Upper lobe of left lung (tissue), 4 donors: ENCODE results near the gene LILRB5.
"Not testable (repeated sequence)": the region's sequence is repeated elsewhere in the genome, so short reads cannot be mapped to it uniquely, and the experiment has no call there.

Source experiments
- POLR2A ChIP-seq, 4 donors: fragments of 450-650 bp; IDR thresholded peaks; one replicate each; pipeline ENCODE4 v1.5.1; 2016 to 2017; ENCODE audit warnings: antibody characterized with exemption in 4 of 4, mild to moderate bottlenecking in 2 of 4
- TF ChIP-seq, protein P1 (sequence below), 6 experiments: fragments of 450-650 bp in 4 of 6; fragments of 200-600 bp in 2 of 6; sonication (generic) in 2 of 6; IDR thresholded peaks; one replicate each; pipeline ENCODE4 v1.5.1; 2016 to 2019; ENCODE audit warnings: antibody characterized with exemption in 6 of 6

DNA sequence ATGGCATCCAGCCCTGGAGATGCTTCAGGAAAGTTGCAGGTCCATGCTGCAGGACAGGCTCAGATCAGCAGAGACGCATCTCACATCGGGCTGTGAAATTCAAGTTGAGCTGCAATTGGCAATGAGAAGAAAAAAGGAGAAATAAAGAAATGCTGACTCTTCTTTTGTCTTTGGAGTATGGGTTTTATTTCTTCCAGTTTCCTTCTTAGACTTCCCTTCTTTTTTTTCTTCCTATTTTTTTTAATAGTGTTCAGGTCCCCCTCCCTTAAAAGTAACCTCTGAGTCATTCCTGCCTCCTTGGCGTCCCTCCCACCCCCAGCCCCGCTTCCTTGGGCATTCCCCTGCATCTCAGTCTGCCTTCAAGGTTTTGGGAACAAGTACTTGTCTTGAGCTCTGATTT, 14.5 kb upstream of the LILRB5 start:
- not testable (repeated sequence) for TF ChIP-seq POLR2A (IDR thresholded peaks at IDR 0.05)
- TF ChIP-seq, protein P1, sequence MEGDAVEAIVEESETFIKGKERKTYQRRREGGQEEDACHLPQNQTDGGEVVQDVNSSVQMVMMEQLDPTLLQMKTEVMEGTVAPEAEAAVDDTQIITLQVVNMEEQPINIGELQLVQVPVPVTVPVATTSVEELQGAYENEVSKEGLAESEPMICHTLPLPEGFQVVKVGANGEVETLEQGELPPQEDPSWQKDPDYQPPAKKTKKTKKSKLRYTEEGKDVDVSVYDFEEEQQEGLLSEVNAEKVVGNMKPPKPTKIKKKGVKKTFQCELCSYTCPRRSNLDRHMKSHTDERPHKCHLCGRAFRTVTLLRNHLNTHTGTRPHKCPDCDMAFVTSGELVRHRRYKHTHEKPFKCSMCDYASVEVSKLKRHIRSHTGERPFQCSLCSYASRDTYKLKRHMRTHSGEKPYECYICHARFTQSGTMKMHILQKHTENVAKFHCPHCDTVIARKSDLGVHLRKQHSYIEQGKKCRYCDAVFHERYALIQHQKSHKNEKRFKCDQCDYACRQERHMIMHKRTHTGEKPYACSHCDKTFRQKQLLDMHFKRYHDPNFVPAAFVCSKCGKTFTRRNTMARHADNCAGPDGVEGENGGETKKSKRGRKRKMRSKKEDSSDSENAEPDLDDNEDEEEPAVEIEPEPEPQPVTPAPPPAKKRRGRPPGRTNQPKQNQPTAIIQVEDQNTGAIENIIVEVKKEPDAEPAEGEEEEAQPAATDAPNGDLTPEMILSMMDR (IDR thresholded peaks at IDR 0.05), result not testable (repeated sequence)
